HG02798 (cell line): Measurements from ENCODE around the gene KIF25.

Experiments used
- ATAC-seq: cut with Tn5 transposase; IDR thresholded peaks from one replicate; pipeline ENCODE4 v1.9.1; 2021; ENCODE audit warnings: mild to moderate bottlenecking; ENCODE audit not compliant: unreplicated experiment, poor library complexity

Gene KIF25

GRCh38 chr6:168015482-168016175, 18.2 kb downstream of the KIF25 start:
- no peak for ATAC-seq

- no peak for ATAC-seq
Measured at GRCh38 chr6:168016176-168016620, 18.7 kb downstream of the KIF25 start.

DNA sequence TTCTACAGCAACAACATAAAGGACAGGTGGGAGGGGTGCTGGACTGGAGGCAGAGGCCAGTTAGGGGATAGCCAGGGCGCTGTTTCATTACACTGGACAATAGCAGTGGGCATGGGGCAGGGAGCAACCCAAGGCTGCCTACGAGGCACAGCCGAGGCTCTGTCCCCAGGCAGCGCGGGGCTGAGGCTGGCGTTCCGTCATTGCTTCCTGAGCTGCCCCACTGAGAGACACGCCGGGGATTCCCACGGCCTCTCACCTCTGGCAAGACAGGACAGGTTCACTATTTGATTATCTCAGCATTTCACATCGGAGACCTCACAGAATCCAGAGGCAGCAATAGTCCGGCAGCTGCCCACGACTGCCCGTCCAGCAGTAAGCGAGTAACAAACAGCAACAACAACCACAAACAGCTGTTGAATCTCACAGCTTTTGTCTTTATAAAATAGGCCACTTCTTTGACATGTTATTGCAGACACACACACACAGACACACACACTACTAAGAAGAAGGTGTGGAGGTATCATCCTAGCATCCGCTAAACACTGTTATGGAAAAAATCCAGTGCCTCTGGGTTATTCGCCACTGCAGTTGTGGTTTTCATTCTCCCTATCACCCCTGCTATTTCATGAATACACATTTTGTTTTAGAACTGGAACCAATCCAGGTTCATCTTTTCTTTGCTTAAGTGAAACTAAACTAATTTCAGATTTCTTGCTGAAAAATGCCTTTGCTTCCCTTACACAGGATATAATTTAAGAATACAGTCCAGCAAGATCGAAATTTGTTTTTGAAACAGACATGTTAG, 19.5 kb downstream of the KIF25 start:
- ATAC-seq = no peak

GRCh38 chr6:168017629-168018028, 20.2 kb downstream of the KIF25 start:
- no peak for ATAC-seq

GRCh38 chr6:168018664-168019063, 21.2 kb downstream of the KIF25 start:
- no peak for ATAC-seq

- ATAC-seq = no peak
Measured at GRCh38 chr6:168020242-168020641, 22.8 kb downstream of the KIF25 start.

- no peak for ATAC-seq
Measured at GRCh38 chr6:168021581-168021980, 24.1 kb downstream of the KIF25 start.

- ATAC-seq = no peak
Measured at GRCh38 chr6:168022488-168023321, 25.2 kb downstream of the KIF25 start.

DNA sequence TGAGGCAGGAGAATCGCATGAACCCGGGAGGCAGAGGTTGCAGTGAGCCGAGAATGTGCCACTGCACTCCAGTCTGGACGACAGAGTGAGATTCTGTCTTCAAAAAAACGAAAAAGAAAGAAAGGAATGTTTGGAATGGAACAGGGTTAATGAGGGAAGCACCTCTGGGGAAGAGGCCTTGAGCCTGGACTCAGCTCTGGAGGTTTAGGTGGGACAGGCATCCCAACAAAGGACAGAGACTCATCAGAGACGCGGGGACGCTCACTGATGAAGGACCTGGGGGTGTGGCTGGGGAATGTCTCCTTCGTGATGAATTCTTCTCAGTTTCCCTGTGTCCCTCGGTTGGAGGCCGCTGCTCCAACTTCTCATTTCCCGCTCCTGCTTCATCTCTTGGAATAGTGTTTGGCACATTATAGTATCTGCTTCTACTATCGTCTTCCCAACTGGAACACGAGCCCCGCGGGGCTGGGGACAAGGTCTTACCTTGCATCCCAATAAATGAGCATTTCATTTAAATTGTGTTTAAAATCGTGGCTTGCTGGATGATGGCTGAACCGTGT, 27.6 kb downstream of the KIF25 start:
- no peak for ATAC-seq

GRCh38 chr6:168025831-168026710, 28.6 kb downstream of the KIF25 start:
- no peak for ATAC-seq

- ATAC-seq = no peak
Measured at GRCh38 chr6:168026925-168027324, 29.5 kb downstream of the KIF25 start.

DNA sequence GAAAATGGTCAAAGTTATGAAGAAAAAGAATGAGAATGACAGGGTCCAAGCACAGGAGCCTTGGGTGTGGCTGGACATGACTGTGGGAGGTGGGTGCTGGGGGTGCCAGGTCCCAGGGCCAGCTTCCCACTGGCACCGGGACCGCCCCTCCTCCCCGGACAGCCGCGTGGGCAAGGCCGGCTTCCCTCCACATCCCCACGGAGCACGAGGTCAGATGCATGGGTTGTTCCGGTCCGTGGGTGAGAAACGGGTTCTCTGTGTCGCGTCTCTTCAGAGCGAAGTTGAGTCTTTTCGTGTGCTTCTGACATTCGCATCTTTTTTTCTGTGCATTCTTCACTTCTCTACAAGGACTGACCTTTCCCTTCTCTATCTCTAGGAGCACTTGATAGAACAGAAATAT, 30.1 kb downstream of the KIF25 start:
- no peak for ATAC-seq

DNA sequence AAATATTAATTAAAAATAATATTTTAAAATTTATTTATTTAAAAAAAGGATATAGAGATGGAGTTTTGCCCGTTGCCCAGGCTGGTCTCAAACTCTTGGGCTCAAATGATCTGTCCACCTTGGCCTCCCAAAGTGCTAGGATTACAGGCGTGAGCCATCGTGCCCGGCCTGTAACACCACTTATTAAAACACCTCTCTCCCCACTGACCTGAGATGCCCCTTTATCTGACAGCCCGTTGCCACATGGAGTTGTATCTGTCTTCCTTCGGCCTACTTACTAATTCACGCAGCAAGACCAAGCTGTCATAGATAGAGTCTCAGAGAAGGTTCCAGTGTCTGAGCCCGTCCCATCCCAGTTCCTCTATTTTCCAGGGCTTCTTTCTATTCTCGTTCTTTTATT, 30.7 kb downstream of the KIF25 start:
- ATAC-seq = no peak

DNA sequence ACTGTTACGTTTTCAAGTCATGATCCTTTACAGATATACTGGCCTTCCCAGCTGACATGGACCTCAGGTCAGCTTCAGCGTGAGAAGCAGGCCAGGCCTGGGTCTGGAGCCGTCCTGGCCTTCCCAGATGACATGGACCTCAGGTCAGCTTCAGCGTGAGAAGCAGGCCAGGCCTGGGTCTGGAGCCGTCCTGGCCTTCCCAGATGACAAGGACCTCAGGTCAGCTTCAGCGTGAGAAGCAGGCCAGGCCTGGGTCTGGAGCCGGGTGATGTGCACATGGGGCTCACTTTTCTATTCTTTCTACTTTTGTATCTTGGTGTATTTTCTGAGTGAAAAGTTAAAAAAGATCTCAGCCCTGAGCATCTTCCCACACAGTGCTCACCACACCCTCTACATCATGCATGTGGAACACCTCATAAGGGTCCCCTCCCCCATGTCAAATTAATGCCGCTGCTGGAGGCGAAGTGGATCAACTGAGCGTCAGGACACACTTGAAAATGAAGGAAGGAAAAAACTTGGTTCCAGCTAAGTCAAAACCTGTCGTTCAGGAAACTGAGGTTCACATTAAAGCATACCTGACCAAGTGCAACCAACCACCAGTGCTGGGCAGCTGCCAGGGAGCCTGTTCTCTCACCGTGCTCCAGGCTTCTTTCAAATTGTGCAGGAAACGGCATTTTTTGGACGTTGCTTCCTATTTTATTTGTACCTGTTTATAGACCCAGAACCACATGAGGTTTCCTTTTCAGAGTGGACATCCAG, 32.2 kb downstream of the KIF25 start:
- no peak for ATAC-seq

DNA sequence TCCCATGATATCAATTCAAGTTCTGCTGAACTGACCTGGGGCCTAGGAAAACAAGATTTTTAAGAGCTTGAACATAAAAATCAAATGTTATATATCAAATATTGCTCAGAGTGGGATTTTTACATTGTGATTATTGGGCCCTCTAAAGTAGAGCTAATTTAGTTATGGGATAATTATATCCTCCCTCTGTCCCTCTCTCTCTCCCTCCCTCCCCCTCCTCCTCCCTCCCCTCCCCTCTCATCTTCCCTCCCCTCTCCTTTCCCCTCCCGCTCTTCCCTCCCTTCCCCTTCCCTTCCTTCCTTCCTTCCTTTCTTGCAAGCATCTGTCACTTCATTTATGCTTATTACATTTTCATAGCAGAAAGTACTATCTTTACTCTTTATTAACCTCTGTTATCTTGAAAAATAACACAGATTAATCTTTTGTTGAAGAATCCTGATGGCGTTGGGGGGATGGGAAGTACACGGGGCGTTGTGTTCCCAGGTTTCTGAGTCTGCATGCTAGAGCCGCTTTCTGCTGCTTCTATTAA, 32.8 kb downstream of the KIF25 start:
- no peak for ATAC-seq

DNA sequence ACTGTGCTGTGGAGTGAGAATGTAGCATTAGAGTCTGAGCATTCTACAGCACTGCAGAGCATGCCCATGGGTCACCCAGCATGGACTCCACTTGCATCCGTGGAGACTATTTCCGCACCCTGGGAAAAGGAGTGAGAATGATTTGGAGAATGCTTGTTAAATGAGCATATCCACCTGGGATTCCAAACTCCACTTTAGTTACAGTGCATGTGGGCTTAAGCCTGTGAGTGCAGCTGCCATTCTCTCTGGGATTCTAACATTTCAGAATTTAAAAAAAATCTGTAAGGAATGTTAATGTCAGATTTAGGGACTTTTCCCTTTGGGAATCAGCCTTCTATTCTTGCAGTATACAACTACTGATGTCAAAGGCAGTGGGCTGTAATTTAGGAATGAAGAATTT, 33.4 kb downstream of the KIF25 start:
- ATAC-seq = no peak

DNA sequence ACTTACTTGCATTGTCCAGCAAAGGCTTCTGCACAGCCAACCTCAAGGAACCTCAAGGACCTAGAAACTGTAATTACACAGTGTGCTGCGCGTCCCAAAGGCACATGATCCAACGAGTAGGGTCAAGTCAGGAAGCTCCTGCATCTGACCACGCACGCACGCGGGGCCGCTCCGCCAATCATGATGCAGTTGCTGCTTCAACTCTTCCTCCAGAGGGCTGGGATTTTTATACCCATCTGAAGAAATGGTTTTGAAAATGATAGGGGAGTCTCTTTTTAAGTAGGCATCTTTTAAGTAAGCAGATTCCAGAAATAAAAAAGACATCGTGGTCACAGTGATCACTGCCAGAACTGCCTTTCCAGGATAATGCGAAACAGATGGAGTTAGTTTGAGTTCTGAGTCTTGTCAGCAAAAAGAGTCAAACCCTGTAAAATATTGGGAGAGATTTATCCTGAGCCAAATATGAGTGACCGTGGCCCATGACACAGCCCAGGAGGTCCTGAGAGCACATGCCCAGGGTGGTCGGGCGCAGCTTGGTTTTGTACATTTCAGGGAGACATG, 34.0 kb downstream of the KIF25 start:
- ATAC-seq = no peak

DNA sequence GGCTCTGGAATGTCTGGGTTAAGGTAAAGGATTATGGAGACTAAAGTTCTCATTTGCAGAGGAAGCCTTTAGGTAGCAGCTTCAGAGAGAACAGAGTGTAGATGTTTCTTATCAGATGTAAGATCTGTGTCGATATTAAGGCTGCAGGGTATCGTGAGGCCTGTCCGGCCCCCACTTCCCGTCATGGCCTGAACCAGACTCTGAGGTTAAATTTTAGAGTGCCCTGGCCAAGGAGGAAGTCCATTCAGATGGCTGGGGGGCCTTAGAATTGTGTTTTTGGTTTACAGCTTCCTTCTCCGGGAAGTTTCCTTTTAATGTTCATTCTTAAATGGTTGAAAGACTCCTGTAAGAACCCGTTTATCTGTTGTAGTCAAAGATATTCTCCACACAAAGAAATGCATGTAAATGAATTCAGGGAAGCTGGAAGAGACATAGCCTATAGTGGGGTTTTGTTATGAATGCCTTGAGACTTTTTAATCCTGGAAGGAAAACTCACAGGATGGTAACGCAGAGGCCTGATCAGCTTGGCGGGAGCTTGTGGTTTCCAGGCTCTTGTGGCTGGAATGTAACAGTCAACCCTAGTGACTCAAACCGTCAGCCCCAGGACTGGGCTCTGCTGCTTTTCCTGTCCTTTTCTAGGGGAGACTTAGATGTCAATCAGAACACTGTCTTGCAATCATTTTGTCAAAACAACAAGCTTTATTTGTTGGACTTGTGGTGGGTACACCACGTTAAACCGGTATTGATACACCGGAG, 34.7 kb downstream of the KIF25 start:
- no peak for ATAC-seq
